Panc1 (cell line): ENCODE data around the gene LRP5. TPM values are rescaled to one million over a fixed set of nuclear protein-coding genes. Genes with fewer than 3 reads are reported as not detected.

ENCODE experiments used
- ATAC-seq: fragments of 200-7000 bp; cut with Tn5 transposase; 2 replicates; pipeline ENCODE4 v1.9.1; 2020; ENCODE audit warnings: mild to moderate bottlenecking, moderate library complexity
- BruUV-seq: library from RNA; stranded (reverse); fragments of 400-500 nt; replicated peaks from 2 replicates; lab custom pipeline; 2021; lab: Mats Ljungman, UMichigan
- CTCF ChIA-PET: fragments of 300-600 bp; sonication (Branson Sonifier 250); formaldehyde crosslinking; loops from one replicate; lab custom pipeline; 2022; ENCODE audit warnings: antibody characterized with exemption; lab: Charles Lee
- POLR2A ChIA-PET: fragments of 300-600 bp; sonication (Branson Sonifier 250); formaldehyde crosslinking; loops from one replicate; lab custom pipeline; 2022; ENCODE audit warnings: antibody characterized with exemption; lab: Charles Lee
- DNase-seq: peaks from one replicate; pipeline ENCODE4 v3.0.0-alpha.2; 2010; ENCODE audit warnings: low read depth, low spot score
- H3K27ac ChIP-seq: 2 replicates; pipeline ENCODE4 v1.5.1; 2011; ENCODE audit warnings: mild to moderate bottlenecking, low read length, inconsistent platforms
- H3K27me3 ChIP-seq: fragments of 200-500 bp; sonication (Bioruptor generic); 2 replicates; pipeline ENCODE4 v1.6.0; 2014; ENCODE audit warnings: low read length, inconsistent platforms; ENCODE audit not compliant: control insufficient read depth, insufficient read depth
- H3K36me3 ChIP-seq: fragments of 200-500 bp; sonication (Bioruptor generic); 2 replicates; pipeline ENCODE4 v1.5.1; 2014; ENCODE audit warnings: inconsistent platforms, mild to moderate bottlenecking, low read length, moderate library complexity; ENCODE audit not compliant: control insufficient read depth, insufficient read depth
- H3K4me1 ChIP-seq: 2 replicates; pipeline ENCODE4 v1.5.1; 2011; ENCODE audit warnings: inconsistent platforms, mild to moderate bottlenecking, low read length, moderate library complexity; ENCODE audit not compliant: control insufficient read depth, insufficient read depth
- H3K4me3 ChIP-seq, 2 experiments: 2 replicates each; pipeline ENCODE4 v1.5.1; 2011 to 2012; ENCODE audit warnings: low read depth in 2 of 2, low read length in 2 of 2, mild to moderate bottlenecking in 2 of 2, inconsistent platforms in 1 of 2, moderate library complexity in 1 of 2
- H3K9me3 ChIP-seq: fragments of 200-500 bp; sonication (Bioruptor generic); 2 replicates; pipeline ENCODE4 v1.5.1; 2014; ENCODE audit warnings: low read depth, mild to moderate bottlenecking, inconsistent platforms, low read length, moderate library complexity; ENCODE audit not compliant: control insufficient read depth, insufficient read depth
- POLR2AphosphoS5 ChIP-seq: IDR thresholded peaks from 2 replicates; pipeline ENCODE4 v1.6.1; 2012; ENCODE audit warnings: mild to moderate bottlenecking, low read depth, low read length, moderate library complexity
- SIN3A ChIP-seq: IDR thresholded peaks from 2 replicates; pipeline ENCODE4 v1.6.1; 2012; ENCODE audit warnings: low read depth, mild to moderate bottlenecking, low read length, moderate library complexity, borderline replicate concordance; ENCODE audit not compliant: insufficient read depth
- TCF7L2 ChIP-seq: IDR thresholded peaks from 2 replicates; pipeline ENCODE4 v1.6.1; 2011; ENCODE audit warnings: mild to moderate bottlenecking, low read depth, low read length, inconsistent platforms
- in situ Hi-C: cut with HindIII; loops from 2 replicates; pipeline ENCODE4 v1.10.0; 2016; ENCODE audit warnings: low sequenced_read_pairs, low pct_unique_long_range_greater_than_20kb
- intact Hi-C: fragments of 100-400 bp; cut with micrococcal nuclease; formaldehyde crosslinking; loops from one replicate; pipeline ENCODE4 v1.10.0; 2022; ENCODE audit not compliant: unreplicated experiment
- total RNA-seq: library from RNA; stranded (reverse); gene quantifications from one replicate; pipeline ENCODE4 v1.2.1, GENCODE V29; 2021; ENCODE audit not compliant: unreplicated experiment
- TF ChIP-seq, protein P1 (sequence below), 2 experiments: IDR thresholded peaks; 2 replicates each; pipeline ENCODE4 v1.6.1; 2011 to 2012; ENCODE audit warnings: low read depth in 2 of 2, control low read depth in 1 of 2, low read length in 1 of 2, mild to moderate bottlenecking in 1 of 2, moderate library complexity in 1 of 2; ENCODE audit not compliant: insufficient read depth in 1 of 2
- TF ChIP-seq, protein P2 (sequence below): fragments of 450-650 bp; IDR thresholded peaks from 2 replicates; pipeline ENCODE4 v1.5.1; 2017; ENCODE audit warnings: mild to moderate bottlenecking

LRP5 gene
- total RNA-seq, 1 experiment from 2014 or later = 171 TPM

DNA sequence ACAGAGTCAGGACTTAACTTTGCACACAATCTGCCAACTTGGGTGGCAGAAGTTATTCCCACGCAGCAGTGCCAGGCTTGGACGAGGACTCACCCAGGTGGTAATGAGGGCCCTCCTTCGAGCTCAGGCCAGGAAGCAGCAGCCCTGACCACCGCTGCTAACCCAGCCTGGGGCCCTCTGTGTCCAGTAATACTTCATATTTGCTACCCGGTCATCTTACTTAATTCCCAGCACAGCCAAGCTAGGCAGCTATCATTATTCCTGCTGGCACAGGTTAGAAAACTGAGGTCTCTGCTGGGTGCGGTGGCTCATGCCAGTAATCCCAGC, 15.4 kb upstream of the LRP5 start:
- ATAC-seq = no peak
- no peak for DNase-seq
- in situ Hi-C loops (no loop called here), intact Hi-C loops (loop anchor here (10.0 kb wide), 1 partner anchor 82 kb away; the partner anchor contains the start of gene KMT5B)
- TF ChIP-seq SIN3A (no peak), TCF7L2 (no peak), POLR2AphosphoS5 (no peak)
- TF ChIP-seq, protein P1, sequence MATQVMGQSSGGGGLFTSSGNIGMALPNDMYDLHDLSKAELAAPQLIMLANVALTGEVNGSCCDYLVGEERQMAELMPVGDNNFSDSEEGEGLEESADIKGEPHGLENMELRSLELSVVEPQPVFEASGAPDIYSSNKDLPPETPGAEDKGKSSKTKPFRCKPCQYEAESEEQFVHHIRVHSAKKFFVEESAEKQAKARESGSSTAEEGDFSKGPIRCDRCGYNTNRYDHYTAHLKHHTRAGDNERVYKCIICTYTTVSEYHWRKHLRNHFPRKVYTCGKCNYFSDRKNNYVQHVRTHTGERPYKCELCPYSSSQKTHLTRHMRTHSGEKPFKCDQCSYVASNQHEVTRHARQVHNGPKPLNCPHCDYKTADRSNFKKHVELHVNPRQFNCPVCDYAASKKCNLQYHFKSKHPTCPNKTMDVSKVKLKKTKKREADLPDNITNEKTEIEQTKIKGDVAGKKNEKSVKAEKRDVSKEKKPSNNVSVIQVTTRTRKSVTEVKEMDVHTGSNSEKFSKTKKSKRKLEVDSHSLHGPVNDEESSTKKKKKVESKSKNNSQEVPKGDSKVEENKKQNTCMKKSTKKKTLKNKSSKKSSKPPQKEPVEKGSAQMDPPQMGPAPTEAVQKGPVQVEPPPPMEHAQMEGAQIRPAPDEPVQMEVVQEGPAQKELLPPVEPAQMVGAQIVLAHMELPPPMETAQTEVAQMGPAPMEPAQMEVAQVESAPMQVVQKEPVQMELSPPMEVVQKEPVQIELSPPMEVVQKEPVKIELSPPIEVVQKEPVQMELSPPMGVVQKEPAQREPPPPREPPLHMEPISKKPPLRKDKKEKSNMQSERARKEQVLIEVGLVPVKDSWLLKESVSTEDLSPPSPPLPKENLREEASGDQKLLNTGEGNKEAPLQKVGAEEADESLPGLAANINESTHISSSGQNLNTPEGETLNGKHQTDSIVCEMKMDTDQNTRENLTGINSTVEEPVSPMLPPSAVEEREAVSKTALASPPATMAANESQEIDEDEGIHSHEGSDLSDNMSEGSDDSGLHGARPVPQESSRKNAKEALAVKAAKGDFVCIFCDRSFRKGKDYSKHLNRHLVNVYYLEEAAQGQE (IDR thresholded peaks at IDR 0.05; ENCODE audit: insufficient read depth in 1 of 2, low read depth in 2 of 2, low read length in 1 of 2) = no peak
- TF ChIP-seq, protein P2, sequence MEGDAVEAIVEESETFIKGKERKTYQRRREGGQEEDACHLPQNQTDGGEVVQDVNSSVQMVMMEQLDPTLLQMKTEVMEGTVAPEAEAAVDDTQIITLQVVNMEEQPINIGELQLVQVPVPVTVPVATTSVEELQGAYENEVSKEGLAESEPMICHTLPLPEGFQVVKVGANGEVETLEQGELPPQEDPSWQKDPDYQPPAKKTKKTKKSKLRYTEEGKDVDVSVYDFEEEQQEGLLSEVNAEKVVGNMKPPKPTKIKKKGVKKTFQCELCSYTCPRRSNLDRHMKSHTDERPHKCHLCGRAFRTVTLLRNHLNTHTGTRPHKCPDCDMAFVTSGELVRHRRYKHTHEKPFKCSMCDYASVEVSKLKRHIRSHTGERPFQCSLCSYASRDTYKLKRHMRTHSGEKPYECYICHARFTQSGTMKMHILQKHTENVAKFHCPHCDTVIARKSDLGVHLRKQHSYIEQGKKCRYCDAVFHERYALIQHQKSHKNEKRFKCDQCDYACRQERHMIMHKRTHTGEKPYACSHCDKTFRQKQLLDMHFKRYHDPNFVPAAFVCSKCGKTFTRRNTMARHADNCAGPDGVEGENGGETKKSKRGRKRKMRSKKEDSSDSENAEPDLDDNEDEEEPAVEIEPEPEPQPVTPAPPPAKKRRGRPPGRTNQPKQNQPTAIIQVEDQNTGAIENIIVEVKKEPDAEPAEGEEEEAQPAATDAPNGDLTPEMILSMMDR = no peak
- Histone ChIP-seq H3K4me1 (peaks cover 19% of the 10 kb centered on the region), H3K27me3 (no peaks in the 10 kb centered on the region), H3K36me3 (no peaks in the 10 kb centered on the region), H3K27ac (no peak overlapping the region), H3K4me3 (no peak overlapping the region), H3K9me3 (no peaks in the 10 kb centered on the region)
- ChIA-PET POLR2A (interaction anchor here (2.0 kb wide), 1 partner anchor 25 kb away, joined by 7 read pairs; the partner anchor contains the start of gene C11orf24), CTCF (interaction anchor here (0.6 to 5.5 kb wide), 5 partner anchors 11 to 88 kb away, joined by 3 to 40 read pairs (median 4); no protein-coding TSS in a partner anchor)
- no TSS peak for BruUV-seq

DNA sequence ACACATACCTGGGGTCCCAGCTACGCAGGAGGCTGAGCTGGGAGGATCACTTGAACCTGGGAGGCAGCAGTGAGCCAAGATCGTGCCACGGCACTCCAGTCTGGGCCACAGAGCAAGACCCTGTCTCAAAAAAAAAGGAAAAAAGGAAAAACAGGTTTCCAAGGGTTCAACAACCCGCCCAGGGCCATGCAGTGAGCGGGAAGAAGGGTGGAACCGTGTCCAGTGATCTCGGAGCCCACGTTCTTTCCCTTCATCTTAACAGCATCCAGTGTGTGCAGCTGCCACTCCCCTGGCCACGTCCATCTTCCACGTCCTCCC, 14.9 kb upstream of the LRP5 start:
- CTCF ChIA-PET = interaction anchor here (0.6 to 5.5 kb wide), 7 partner anchors 11 to 88 kb away, joined by 4 to 40 read pairs (median 6); no protein-coding TSS in a partner anchor
- TF ChIP-seq, protein P1 (IDR thresholded peaks at IDR 0.05; ENCODE audit: insufficient read depth in 1 of 2, low read depth in 2 of 2, low read length in 1 of 2) = no peak
- TF ChIP-seq TCF7L2 = no peak
- TF ChIP-seq, protein P2 = no peak
- TF ChIP-seq POLR2AphosphoS5 = no peak
- no peak for TF ChIP-seq SIN3A
- Histone ChIP-seq H3K36me3 (no peaks in the 10 kb centered on the region), H3K27ac (no peak overlapping the region), H3K27me3 (no peaks in the 10 kb centered on the region), H3K4me1 (peaks cover 19% of the 10 kb centered on the region), H3K4me3 (peak overlapping the region in 1 of 2 experiments; percentile 47; a peak in 2 of 4 replicates), H3K9me3 (no peaks in the 10 kb centered on the region)
- in situ Hi-C loops = no loop called here
- ATAC-seq = peak; percentile 30; the same call in 1 of the 2 replicates
- no peak for DNase-seq
- POLR2A ChIA-PET = no interaction called here
- intact Hi-C loops = loop anchor here (10.0 kb wide), 1 partner anchor 83 kb away; the partner anchor contains the start of gene KMT5B
- BruUV-seq = no TSS peak
